ENCODE measurements around the gene DCAF12L1.

DNA sequence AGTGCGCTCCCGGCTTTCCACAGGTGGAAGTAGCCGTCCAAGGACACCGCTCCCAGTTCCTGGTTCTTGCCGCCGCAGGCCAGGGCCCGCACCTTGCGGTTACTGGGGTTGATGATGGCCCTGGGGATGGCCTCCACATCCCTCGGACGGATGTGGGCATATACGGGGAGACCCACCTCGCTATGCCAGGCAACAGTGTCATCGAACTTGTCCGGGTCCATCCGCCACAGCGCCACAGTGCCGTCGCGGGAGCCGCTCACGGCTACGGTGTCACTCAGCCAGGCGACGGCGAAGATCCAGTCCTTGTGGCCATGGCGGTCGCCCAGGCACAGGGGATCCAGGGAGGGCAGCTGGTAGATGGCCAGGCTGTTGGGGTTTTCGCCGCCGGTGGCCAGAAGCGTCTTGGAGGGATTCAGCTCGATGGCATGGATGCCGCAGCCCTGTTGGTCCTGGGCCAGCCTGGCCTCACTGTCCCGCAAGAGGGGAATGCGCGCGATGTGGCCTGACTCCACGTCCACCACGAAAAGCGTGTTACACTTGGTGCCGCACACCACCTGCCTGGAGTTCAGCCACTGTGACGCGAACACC is 795 bp downstream of the DCAF12L1 start:
- TF ChIP-seq POLR2A (IDR thresholded peaks at IDR 0.05) (no peak), POLR2AphosphoS5 (IDR thresholded peaks at IDR 0.05) (no peak), EP300 (IDR thresholded peaks at IDR 0.05) (no peak)
- TF ChIP-seq, protein P1, sequence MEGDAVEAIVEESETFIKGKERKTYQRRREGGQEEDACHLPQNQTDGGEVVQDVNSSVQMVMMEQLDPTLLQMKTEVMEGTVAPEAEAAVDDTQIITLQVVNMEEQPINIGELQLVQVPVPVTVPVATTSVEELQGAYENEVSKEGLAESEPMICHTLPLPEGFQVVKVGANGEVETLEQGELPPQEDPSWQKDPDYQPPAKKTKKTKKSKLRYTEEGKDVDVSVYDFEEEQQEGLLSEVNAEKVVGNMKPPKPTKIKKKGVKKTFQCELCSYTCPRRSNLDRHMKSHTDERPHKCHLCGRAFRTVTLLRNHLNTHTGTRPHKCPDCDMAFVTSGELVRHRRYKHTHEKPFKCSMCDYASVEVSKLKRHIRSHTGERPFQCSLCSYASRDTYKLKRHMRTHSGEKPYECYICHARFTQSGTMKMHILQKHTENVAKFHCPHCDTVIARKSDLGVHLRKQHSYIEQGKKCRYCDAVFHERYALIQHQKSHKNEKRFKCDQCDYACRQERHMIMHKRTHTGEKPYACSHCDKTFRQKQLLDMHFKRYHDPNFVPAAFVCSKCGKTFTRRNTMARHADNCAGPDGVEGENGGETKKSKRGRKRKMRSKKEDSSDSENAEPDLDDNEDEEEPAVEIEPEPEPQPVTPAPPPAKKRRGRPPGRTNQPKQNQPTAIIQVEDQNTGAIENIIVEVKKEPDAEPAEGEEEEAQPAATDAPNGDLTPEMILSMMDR (IDR thresholded peaks at IDR 0.05), result no peak

Data from stomach (tissue), 4 donors.